HG03457 (cell line): ENCODE data around the gene C2orf92.

ENCODE experiments used
- ATAC-seq: cut with Tn5 transposase; IDR thresholded peaks from one replicate; pipeline ENCODE4 v1.9.1; 2021; ENCODE audit warnings: moderate number of reproducible peaks; ENCODE audit not compliant: unreplicated experiment

Gene C2orf92

GRCh38 chr2:97741251-97741650 is 71.7 kb downstream of the C2orf92 start:
- no peak for ATAC-seq

GRCh38 chr2:97741686-97742085 is 72.2 kb downstream of the C2orf92 start:
- no peak for ATAC-seq

GRCh38 chr2:97742381-97742847 is 72.9 kb downstream of the C2orf92 start:
- no peak for ATAC-seq

GRCh38 chr2:97743913-97744312 is 74.4 kb downstream of the C2orf92 start:
- ATAC-seq: no peak

GRCh38 chr2:97745474-97746174 is 76.1 kb downstream of the C2orf92 start:
- ATAC-seq: no peak

GRCh38 chr2:97747285-97747684 is 77.8 kb downstream of the C2orf92 start:
- ATAC-seq: no peak

- no peak for ATAC-seq
Measured at GRCh38 chr2:97747716-97748115, 78.2 kb downstream of the C2orf92 start.

- no peak for ATAC-seq
Measured at GRCh38 chr2:97749581-97749980, 80.1 kb downstream of the C2orf92 start.

- ATAC-seq: no peak
Measured at GRCh38 chr2:97750017-97750416, 80.5 kb downstream of the C2orf92 start.

- ATAC-seq: no peak
Measured at GRCh38 chr2:97751752-97752151, 82.2 kb downstream of the C2orf92 start.
